ENCODE data around the gene KCNIP3.
"Not testable (repeated sequence)": the region's sequence is repeated elsewhere in the genome, so short reads cannot be mapped to it uniquely, and the experiment has no call there.

KCNIP3 gene

GRCh38 chr2:95354925-95355324 is 57.8 kb downstream of the KCNIP3 start:
- DNase-seq (ENCODE audit: extremely low read depth, low read depth), result no peak
- no peak overlapping the region for H3K4me3 ChIP-seq (replicated peaks; ENCODE audit: low read depth, low read length)
- no peak for TF ChIP-seq CTCF (IDR thresholded peaks at IDR 0.05; ENCODE audit: low read depth, low read length, missing control alignments)

GRCh38 chr2:95355486-95355885 is 58.3 kb downstream of the KCNIP3 start:
- H3K4me3 ChIP-seq (replicated peaks; ENCODE audit: low read depth, low read length); DNase-seq (ENCODE audit: extremely low read depth, low read depth): not testable (repeated sequence)

DNA sequence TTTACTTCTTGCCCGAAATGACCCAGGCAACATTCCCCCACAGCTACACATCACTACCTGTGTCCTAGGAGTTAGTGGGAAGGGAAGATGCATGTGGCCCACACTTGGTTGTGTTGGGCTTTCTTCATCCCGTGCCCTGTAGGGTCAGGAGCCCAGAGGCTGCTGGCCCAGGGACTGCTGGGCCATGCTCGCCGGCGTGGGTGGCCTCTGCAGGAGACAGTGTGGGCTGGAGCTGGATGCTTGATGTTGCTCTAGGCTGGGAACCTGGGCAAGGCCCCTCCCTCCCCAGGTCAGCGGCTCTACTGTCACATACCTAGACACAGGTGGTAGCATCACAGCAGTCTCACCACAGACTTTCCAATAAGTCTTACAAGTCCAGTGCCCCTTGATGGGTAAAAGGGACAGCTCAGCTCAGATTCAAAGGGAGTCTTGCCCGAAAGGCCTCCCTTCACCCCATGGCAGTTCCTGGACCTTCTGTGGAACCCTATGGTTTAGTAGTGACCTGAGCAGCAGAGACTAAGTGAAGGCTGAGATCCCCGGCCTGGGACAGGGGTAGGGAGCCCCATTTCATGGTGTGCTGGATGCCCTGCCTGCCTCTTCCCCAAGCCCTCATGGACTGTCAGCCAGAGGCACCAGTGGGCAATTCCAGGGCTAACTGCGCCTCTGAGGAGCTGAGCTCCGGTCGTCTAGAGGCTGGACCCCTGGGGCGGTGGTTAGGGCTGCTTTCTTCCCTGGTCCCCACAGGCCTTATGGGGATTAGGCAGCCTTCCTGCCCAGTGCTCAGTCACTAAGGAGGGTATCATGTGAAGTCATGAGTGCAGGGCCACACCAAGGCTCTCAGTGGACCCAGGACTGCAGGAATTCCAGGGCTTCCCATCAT is 59.9 kb downstream of the KCNIP3 start:
- H3K4me3 ChIP-seq (replicated peaks; ENCODE audit: low read depth, low read length), result no peak overlapping the region
- DNase-seq (ENCODE audit: extremely low read depth, low read depth), result no peak
- TF ChIP-seq CTCF (IDR thresholded peaks at IDR 0.05; ENCODE audit: low read depth, low read length, missing control alignments), result no peak

DNA sequence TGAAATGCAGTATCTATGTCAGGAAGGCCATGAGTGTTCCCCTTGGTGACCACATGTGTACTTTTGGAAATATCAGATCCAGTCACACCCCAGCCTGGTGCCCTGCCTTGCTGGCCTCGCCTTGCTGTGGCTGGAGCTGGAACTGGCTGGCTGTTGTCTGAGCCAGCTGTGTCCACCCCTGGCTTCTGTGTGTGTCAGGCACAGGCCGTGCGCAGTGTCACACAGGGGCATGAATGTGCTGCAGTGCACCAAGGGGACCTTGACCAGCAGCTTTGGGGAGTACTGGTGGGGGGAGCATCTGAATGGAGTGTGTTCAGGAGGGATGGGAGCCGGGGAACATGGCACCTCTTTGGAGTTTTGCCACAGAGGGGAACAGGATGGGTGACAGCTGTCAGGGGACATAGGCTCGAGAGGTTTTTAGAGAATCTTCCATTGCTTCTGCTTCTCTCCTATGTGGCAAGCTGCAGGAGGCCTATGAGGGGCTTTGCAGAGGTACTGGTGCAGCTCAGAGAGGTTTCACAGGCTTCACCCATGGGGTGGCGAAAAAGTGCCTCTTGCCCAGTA is 60.7 kb downstream of the KCNIP3 start:
- TF ChIP-seq CTCF (IDR thresholded peaks at IDR 0.05; ENCODE audit: low read depth, low read length, missing control alignments), result no peak
- no peak overlapping the region for H3K4me3 ChIP-seq (replicated peaks; ENCODE audit: low read depth, low read length)
- DNase-seq (ENCODE audit: extremely low read depth, low read depth), result no peak

DNA sequence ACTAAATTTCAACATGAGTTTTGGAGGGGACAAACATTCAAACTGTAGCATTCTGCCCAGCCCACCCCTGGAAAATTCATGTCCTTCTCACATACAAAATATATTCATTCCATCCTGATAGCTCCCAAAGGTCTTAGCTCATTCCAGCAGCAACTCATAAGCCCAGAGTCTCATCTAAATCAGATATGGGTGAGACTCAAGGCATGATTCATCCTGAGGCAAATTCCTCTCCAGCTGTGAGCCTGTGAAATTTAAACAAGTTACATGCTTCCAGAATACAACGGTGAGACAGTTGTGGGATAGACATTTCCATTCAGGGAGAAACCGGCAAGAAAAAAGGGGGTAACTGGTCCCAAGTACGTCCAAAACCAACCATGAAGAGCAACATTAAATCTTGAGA is 61.9 kb downstream of the KCNIP3 start:
- H3K4me3 ChIP-seq (replicated peaks; ENCODE audit: low read depth, low read length), result no peak overlapping the region
- DNase-seq (ENCODE audit: extremely low read depth, low read depth), result no peak
- no peak for TF ChIP-seq CTCF (IDR thresholded peaks at IDR 0.05; ENCODE audit: low read depth, low read length, missing control alignments)

DNA sequence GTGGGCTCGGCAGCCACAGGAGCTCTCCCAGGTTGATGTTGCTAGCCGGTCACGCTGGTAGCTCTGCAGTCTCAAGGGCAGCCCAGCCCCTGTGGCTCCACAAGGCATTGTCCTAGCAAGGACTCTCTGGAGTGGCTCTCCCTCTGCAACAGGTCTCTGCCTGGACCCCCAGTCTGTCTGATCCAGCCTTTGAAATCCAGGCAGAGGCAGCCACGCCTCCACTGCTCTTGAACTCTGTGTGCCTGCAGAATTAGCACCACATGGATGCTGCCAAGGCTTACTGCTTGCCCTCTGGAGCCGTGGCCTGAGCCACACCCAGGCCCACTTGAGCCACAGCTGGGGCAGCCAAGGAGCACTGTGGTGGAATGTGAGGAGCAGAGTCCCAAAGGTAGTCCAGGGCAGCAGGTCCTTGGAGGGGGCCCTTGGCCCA is 62.4 kb downstream of the KCNIP3 start:
- no peak for DNase-seq (ENCODE audit: extremely low read depth, low read depth)
- no peak for TF ChIP-seq CTCF (IDR thresholded peaks at IDR 0.05; ENCODE audit: low read depth, low read length, missing control alignments)
- no peak overlapping the region for H3K4me3 ChIP-seq (replicated peaks; ENCODE audit: low read depth, low read length)

DNA sequence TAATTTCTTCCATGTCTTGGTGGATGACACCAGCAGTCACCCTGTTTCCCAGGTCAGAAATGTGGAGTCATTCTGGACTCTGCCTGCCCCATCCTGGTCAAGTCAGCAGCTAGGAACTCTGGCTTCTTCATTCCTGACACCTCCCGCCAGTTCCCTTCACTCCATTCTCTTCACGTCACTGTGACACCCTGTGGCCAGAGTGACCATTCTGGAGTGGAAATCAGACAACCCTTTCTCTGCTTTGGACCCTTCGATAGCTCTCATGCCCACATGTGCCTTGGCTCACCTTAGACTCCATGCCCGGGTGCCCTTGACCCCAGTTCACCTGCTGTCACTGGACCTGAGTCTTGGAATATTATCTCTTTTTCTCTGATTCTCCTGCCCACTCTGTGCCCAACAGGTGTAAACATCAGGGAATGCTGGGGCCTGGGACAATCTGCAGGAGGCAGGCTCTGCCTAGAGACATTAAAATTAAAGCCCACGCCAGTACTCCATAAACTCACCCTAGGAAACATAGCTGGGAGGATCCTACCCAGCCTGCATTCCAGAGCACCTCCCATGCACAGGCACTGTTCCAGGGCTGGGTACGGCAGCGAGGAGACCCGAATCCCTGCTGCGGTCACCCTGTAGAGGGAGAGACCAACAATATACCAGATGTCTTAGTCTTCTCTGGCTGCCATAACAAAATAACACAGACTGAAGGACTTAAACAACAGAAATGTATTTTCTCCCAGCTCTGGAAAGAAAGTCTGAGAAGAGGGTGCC is 64.3 kb downstream of the KCNIP3 start:
- H3K4me3 ChIP-seq (replicated peaks; ENCODE audit: low read depth, low read length), result no peak overlapping the region
- no peak for DNase-seq (ENCODE audit: extremely low read depth, low read depth)
- no peak for TF ChIP-seq CTCF (IDR thresholded peaks at IDR 0.05; ENCODE audit: low read depth, low read length, missing control alignments)
